Measurements from ENCODE around the gene AHCY. TPM values are rescaled to one million over a fixed set of nuclear protein-coding genes. Genes with fewer than 3 reads are reported as not detected.
"Not testable (repeated sequence)": the region's sequence is repeated elsewhere in the genome, so short reads cannot be mapped to it uniquely, and the experiment has no call there.

AHCY gene
- total RNA-seq, 1 donor from 2014 or later, result 115 TPM

GRCh38 chr20:34328207-34328606, 25.1 kb upstream of the AHCY start:
- DNase-seq (ENCODE audit: low spot score); ATAC-seq: not testable (repeated sequence)

GRCh38 chr20:34324541-34324940, 21.4 kb upstream of the AHCY start:
- ATAC-seq (peak; percentile 83), DNase-seq (ENCODE audit: low spot score) (no peak)

- no peak for DNase-seq (ENCODE audit: low spot score)
- no peak for ATAC-seq
Observed at GRCh38 chr20:34322267-34323105, 19.3 kb upstream of the AHCY start.

GRCh38 chr20:34320861-34321260, 17.7 kb upstream of the AHCY start:
- ATAC-seq, result no peak

GRCh38 chr20:34318609-34319443, 15.7 kb upstream of the AHCY start:
- peak; percentile 73 for ATAC-seq
- no peak for DNase-seq (ENCODE audit: low spot score)

More at GRCh38 chr20:34320861-34321260, 17.7 kb upstream of the AHCY start:
- no peak for DNase-seq (ENCODE audit: low spot score)

- ATAC-seq (no peak), DNase-seq (ENCODE audit: low spot score) (no peak)
Observed at GRCh38 chr20:34316196-34316814, 13.2 kb upstream of the AHCY start.

- ATAC-seq (no peak), DNase-seq (ENCODE audit: low spot score) (no peak)
Observed at GRCh38 chr20:34315236-34315635, 12.1 kb upstream of the AHCY start.

- DNase-seq (ENCODE audit: low spot score) (peak; percentile 92), ATAC-seq (peak; percentile 81)
Observed at GRCh38 chr20:34312544-34313217, 9.5 kb upstream of the AHCY start.

- peak; percentile 87 for DNase-seq (ENCODE audit: low spot score)
- ATAC-seq, result peak; percentile 68
Observed at GRCh38 chr20:34312024-34312460, 8.9 kb upstream of the AHCY start.

- peak; percentile 76 for ATAC-seq
- peak; percentile 98 for DNase-seq (ENCODE audit: low spot score)
Observed at GRCh38 chr20:34311118-34312023, 8.2 kb upstream of the AHCY start.

GRCh38 chr20:34310481-34311117, 7.4 kb upstream of the AHCY start:
- ATAC-seq (peak; percentile 4), DNase-seq (ENCODE audit: low spot score) (peak; percentile 61)

GRCh38 chr20:34309691-34310090, 6.5 kb upstream of the AHCY start:
- ATAC-seq, result no peak
- DNase-seq (ENCODE audit: low spot score), result no peak

- DNase-seq (ENCODE audit: low spot score) (peak; percentile 62), ATAC-seq (no peak)
Observed at GRCh38 chr20:34305333-34306230, 2.4 kb upstream of the AHCY start.

- ATAC-seq (no peak), DNase-seq (ENCODE audit: low spot score) (no peak)
Observed at GRCh38 chr20:34302312-34302722, 838 bp downstream of the AHCY start.

- ATAC-seq (no peak), DNase-seq (ENCODE audit: low spot score) (no peak)
Observed at GRCh38 chr20:34301587-34302311, 1.4 kb downstream of the AHCY start.

GRCh38 chr20:34300809-34301586, 2.2 kb downstream of the AHCY start:
- DNase-seq (ENCODE audit: low spot score) (peak; percentile 65), ATAC-seq (peak; percentile 22)

All from left lobe of liver (tissue), 2 donors.